Spleen (tissue), 11 donors: Measurements from ENCODE around the gene ZEB2. TPM values are rescaled to one million over a fixed set of nuclear protein-coding genes. Genes with fewer than 3 reads are reported as not detected.
A peak's percentile ranks its signal among the peaks of the same experiment; 100 is the strongest.

Source experiments
- DNase-seq: peaks from one replicate; pipeline ENCODE4 v3.0.0-alpha.2; 2020
- H3K27ac ChIP-seq, 8 donors: fragments of 200-600 bp; sonication (generic) in 7 of 8; 1 replicate in 4 of 8; 2 replicates in 4 of 8; pipeline versions ENCODE4 v1.5.0 to v1.8.0; 2016 to 2021; ENCODE audit warnings: inconsistent platforms in 4 of 8, mild to moderate bottlenecking in 4 of 8, moderate library complexity in 1 of 8
- H3K27me3 ChIP-seq, 7 donors: fragments of 200-600 bp; sonication (generic) in 6 of 7; replicated peaks in 1 of 7; 1 replicate in 4 of 7; 2 replicates in 3 of 7; pipeline versions ENCODE4 v1.5.0 to v1.8.0; 2016 to 2021; ENCODE audit warnings: inconsistent platforms in 3 of 7, mild to moderate bottlenecking in 1 of 7
- H3K36me3 ChIP-seq, 6 donors: fragments of 200-600 bp; sonication (generic) in 5 of 6; 1 replicate in 4 of 6; 2 replicates in 2 of 6; pipeline versions ENCODE4 v1.5.0 to v1.8.0; 2016 to 2021; ENCODE audit warnings: inconsistent platforms in 2 of 6
- H3K4me1 ChIP-seq, 6 donors: fragments of 200-600 bp; sonication (generic) in 5 of 6; 1 replicate in 3 of 6; 2 replicates in 3 of 6; pipeline versions ENCODE4 v1.5.0 to v1.8.0; 2016 to 2021; ENCODE audit warnings: inconsistent platforms in 3 of 6
- H3K4me3 ChIP-seq, 8 donors: fragments of 200-600 bp; sonication (generic) in 7 of 8; 1 replicate in 4 of 8; 2 replicates in 4 of 8; pipeline versions ENCODE4 v1.5.0 to v1.8.0; 2016 to 2021; ENCODE audit warnings: inconsistent platforms in 4 of 8, mild to moderate bottlenecking in 4 of 8, moderate library complexity in 2 of 8
- H3K9me3 ChIP-seq, 8 donors: fragments of 200-600 bp; sonication (generic) in 7 of 8; 1 replicate in 4 of 8; 2 replicates in 4 of 8; pipeline versions ENCODE4 v1.5.0 to v1.8.0; 2016 to 2021; ENCODE audit warnings: inconsistent platforms in 4 of 8
- POLR2A ChIP-seq, 3 donors: fragments of 450-650 bp; IDR thresholded peaks; one replicate each; pipeline ENCODE4 v1.5.1; 2017; ENCODE audit warnings: antibody characterized with exemption in 3 of 3, mild to moderate bottlenecking in 1 of 3
- POLR2AphosphoS5 ChIP-seq, 3 donors: sonication (generic); formaldehyde crosslinking; IDR thresholded peaks; one replicate each; pipeline ENCODE4 v1.5.1; 2017; ENCODE audit warnings: antibody characterized with exemption in 3 of 3
- WGBS, 5 donors: extraction: QIAGEN DNeasy Blood & Tissue Kit in 3 of 5; methylation state at CpG; one replicate each; pipeline versions ENCODE4 v1.1.5 to v1.1.7; 2013 to 2018; 5-methylcytosine and 5-hydroxymethylcytosine counted together
- intact Hi-C: fragments of 100-400 bp; cut with DNase I; formaldehyde crosslinking; loops from one replicate; pipeline ENCODE4 v1.15.0; 2023; ENCODE audit warnings: low total_unique reads
- polyA plus RNA-seq, 3 donors: library from polyadenylated mRNA; stranded (reverse); fragments of 200-250 nt; gene quantifications; one replicate each; pipeline ENCODE4 v1.2.1, GENCODE V29; 2013
- total RNA-seq, 7 donors: library from RNA; depleted of rRNA in 3 of 7; stranded (reverse); fragments of >200 nt in 3 of 7; fragmentation: NEBNext Ultra II Directional in 4 of 7; extraction: Animal tissue kit (Norgen Biotek cat#: 25700) in 4 of 7; gene quantifications; one replicate each; pipeline versions ENCODE4 v1.1.0 to v1.2.1, GENCODE V29; 2016 to 2021
- TF ChIP-seq, protein P1 (sequence below), 11 experiments: fragments of 200-600 bp in 7 of 11; fragments of 450-650 bp in 4 of 11; sonication (generic) in 4 of 11; IDR thresholded peaks in 8 of 11; conservative IDR thresholded peaks in 3 of 11; 1 replicate in 7 of 11; 2 replicates in 4 of 11; pipeline versions ENCODE4 v1.4.0 to v1.8.0; 2016 to 2021; ENCODE audit warnings: antibody characterized with exemption in 11 of 11, inconsistent platforms in 4 of 11, mild to moderate bottlenecking in 1 of 11
- donor health status: healthy with polysubstance abuse.
- donor health status: DM: no; HTN: no; CAD: no; lungs with moderate emphysema.
- donor health status: DM: no; HTN: no; CAD: no.
- donor health status: Bipolar disorder and iron deficiency.
- donor health status: healthy.
- donor health status: DM: no; HTN: no; CAD: no.
- donor health status: DM: yes; HTN: yes; CAD: no.

Gene ZEB2
- total and polyA plus RNA-seq, 10 donors, result 25.5 to 362 (median 240) TPM

DNA sequence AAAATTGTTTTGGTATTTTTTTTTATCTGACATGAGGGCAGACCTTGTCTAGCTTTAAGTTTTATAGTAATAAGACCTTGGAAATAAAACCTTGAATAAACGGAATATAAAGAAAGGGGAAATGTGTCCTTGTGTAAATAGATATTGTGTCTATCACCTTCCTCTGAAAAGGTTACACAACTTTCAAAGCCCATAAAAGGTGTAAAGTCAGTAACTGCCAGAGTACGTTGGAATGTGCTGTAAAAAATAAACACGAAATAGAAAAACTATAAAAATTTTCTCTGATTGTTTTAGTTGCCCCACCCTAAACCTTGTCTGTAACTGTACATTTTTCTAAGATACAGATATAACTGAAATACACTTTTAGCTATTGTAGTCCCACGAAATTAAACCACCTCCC is 82.3 kb downstream of the ZEB2 start:
- H3K4me3 ChIP-seq, result no peak overlapping the region
- 33 to 57% (median 47%) methylated on average over 4 of the region's 4 CpGs for WGBS, 5 donors
- H3K9me3 ChIP-seq, result no peaks in the 10 kb centered on the region
- H3K27ac ChIP-seq, result peak overlapping the region in 7 of 8 donors; percentile 42 to 81 (median 67)
- peaks cover 0 to 17% (median 0%) of the 10 kb centered on the region in 6 donors for H3K36me3 ChIP-seq
- no peaks in the 10 kb centered on the region for H3K27me3 ChIP-seq
- peaks cover 23 to 100% (median 81%) of the 10 kb centered on the region in 6 donors for H3K4me1 ChIP-seq
- DNase-seq, result no peak
- no peak for TF ChIP-seq POLR2AphosphoS5 (IDR thresholded peaks at IDR 0.05)
- TF ChIP-seq POLR2A (IDR thresholded peaks at IDR 0.05), result no peak
- TF ChIP-seq, protein P1, sequence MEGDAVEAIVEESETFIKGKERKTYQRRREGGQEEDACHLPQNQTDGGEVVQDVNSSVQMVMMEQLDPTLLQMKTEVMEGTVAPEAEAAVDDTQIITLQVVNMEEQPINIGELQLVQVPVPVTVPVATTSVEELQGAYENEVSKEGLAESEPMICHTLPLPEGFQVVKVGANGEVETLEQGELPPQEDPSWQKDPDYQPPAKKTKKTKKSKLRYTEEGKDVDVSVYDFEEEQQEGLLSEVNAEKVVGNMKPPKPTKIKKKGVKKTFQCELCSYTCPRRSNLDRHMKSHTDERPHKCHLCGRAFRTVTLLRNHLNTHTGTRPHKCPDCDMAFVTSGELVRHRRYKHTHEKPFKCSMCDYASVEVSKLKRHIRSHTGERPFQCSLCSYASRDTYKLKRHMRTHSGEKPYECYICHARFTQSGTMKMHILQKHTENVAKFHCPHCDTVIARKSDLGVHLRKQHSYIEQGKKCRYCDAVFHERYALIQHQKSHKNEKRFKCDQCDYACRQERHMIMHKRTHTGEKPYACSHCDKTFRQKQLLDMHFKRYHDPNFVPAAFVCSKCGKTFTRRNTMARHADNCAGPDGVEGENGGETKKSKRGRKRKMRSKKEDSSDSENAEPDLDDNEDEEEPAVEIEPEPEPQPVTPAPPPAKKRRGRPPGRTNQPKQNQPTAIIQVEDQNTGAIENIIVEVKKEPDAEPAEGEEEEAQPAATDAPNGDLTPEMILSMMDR (IDR thresholded peaks at IDR 0.05 in 8 of 11, conservative IDR thresholded peaks at IDR 0.05 in 3 of 11), result no peak
- intact Hi-C loops, result no loop called here

DNA sequence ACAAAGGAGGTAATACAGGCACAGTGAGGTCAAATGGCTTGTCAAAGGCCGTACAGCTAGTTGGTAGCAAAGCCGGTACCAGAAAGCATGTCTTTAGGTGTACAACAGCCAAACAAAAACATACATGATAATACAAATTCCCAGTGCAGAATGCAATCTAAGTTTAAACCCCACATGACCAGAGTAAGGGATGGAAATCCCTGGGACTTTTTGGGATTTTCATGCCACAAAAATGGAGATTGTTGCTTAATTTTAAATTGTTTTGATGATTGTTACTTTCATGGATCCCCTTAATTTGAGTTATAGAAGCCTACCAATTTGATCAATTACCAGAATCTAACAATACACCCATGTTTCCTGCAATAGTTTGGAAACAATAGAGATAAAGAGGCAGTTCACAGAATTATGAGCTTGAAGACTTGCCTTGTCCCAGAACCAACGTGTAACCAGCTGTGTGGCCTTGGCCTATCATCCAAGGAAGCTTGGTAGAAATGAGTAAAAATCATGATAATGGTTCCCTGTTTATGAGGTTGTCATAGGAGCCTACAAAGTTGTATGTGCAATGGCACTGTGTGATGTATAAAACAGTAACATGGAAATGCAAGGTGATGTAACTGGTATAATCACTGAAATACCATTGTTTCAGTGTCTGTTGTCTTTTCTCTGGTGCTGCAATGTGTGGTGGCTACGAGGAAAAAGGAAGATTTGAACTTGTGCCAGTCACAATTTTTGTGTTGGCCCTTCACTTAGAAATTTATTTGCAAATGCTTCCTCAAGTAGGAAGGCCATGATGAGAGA is 85.3 kb downstream of the ZEB2 start:
- Histone ChIP-seq H3K4me1 (peaks cover 15 to 100% (median 81%) of the 10 kb centered on the region in 6 donors), H3K4me3 (no peak overlapping the region), H3K36me3 (peaks cover 0 to 22% (median 1%) of the 10 kb centered on the region in 6 donors), H3K27me3 (no peaks in the 10 kb centered on the region), H3K27ac (peak overlapping the region in 6 of 8 donors; percentile 22 to 81 (median 34)), H3K9me3 (no peaks in the 10 kb centered on the region)
- WGBS, 5 donors, result 62 to 82% (median 70%) methylated on average over 4 of the region's 4 CpGs
- DNase-seq, result no peak
- intact Hi-C loops, result no loop called here
- TF ChIP-seq, protein P1 (IDR thresholded peaks at IDR 0.05 in 8 of 11, conservative IDR thresholded peaks at IDR 0.05 in 3 of 11), result no peak
- no peak for TF ChIP-seq POLR2A (IDR thresholded peaks at IDR 0.05)
- TF ChIP-seq POLR2AphosphoS5 (IDR thresholded peaks at IDR 0.05), result no peak

DNA sequence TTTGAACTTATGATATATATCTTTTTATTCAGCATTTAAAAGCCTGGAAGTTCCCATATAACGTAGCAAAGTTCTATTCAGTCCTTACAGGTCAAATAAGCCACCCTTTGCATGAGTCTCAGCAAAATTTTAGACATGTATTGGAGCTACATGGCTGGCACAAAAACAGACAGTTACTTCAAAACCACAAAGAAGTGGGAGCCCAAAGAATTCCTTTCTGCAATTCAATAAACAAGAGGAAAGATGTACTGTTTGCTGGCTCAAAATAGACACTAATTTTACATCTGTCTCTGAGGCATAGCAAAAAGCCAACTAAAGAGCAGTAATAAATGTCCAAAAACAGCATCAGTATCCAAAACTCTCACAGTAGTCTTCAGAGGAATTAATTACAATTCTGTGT is 87.0 kb downstream of the ZEB2 start:
- peaks cover 0 to 39% (median 8%) of the 10 kb centered on the region in 6 donors for H3K36me3 ChIP-seq
- no peak overlapping the region for H3K4me3 ChIP-seq
- H3K27ac ChIP-seq, result peak overlapping the region in 6 of 8 donors; percentile 5 to 84 (median 76)
- H3K9me3 ChIP-seq, result no peaks in the 10 kb centered on the region
- H3K27me3 ChIP-seq, result no peaks in the 10 kb centered on the region
- intact Hi-C loops, result no loop called here
- 61 to 79% (median 71%) methylated on average over 1 of the region's 1 CpG for WGBS, 5 donors
- DNase-seq, result no peak
- TF ChIP-seq POLR2A (IDR thresholded peaks at IDR 0.05), result no peak
- H3K4me1 ChIP-seq, result peaks cover 14 to 100% (median 79%) of the 10 kb centered on the region in 6 donors

GRCh38 chr2:144431998-144432397 is 87.9 kb downstream of the ZEB2 start:
- peaks cover 23 to 100% (median 81%) of the 10 kb centered on the region in 6 donors for H3K4me1 ChIP-seq

More at GRCh38 chr2:144431998-144432397, 87.9 kb downstream of the ZEB2 start:
- peak overlapping the region in 6 of 8 donors; percentile 64 to 84 (median 76) for H3K27ac ChIP-seq
- peaks cover 0 to 43% (median 8%) of the 10 kb centered on the region in 6 donors for H3K36me3 ChIP-seq
- no peak overlapping the region for H3K4me3 ChIP-seq
- intact Hi-C loops, result no loop called here
- DNase-seq, result no peak
- WGBS, 5 donors, result 73 to 79% (median 75%) methylated on average over 3 of the region's 3 CpGs
- H3K27me3 ChIP-seq, result no peaks in the 10 kb centered on the region
- no peaks in the 10 kb centered on the region for H3K9me3 ChIP-seq
- no peak for TF ChIP-seq POLR2AphosphoS5 (IDR thresholded peaks at IDR 0.05)
- TF ChIP-seq, protein P1 (IDR thresholded peaks at IDR 0.05 in 8 of 11, conservative IDR thresholded peaks at IDR 0.05 in 3 of 11), result no peak
- TF ChIP-seq POLR2A (IDR thresholded peaks at IDR 0.05), result no peak
